Stimulated activated CD4-positive, alpha-beta T cell treated with anti-CD3 and anti-CD28 coated beads, Interleukin-15, amount 100 ng/mL, for 24 hours (primary cell): ENCODE data around the gene CNIH4.
"Not testable (repeated sequence)": the region's sequence is repeated elsewhere in the genome, so short reads cannot be mapped to it uniquely, and the experiment has no call there.

ENCODE experiments used
- DNase-seq: peaks from one replicate; pipeline ENCODE4 v3.0.0-alpha.2; 2020

CNIH4 gene

GRCh38 chr1:224349716-224350115 lies 7.0 kb upstream of the CNIH4 start:
- not testable (repeated sequence) for DNase-seq

DNA sequence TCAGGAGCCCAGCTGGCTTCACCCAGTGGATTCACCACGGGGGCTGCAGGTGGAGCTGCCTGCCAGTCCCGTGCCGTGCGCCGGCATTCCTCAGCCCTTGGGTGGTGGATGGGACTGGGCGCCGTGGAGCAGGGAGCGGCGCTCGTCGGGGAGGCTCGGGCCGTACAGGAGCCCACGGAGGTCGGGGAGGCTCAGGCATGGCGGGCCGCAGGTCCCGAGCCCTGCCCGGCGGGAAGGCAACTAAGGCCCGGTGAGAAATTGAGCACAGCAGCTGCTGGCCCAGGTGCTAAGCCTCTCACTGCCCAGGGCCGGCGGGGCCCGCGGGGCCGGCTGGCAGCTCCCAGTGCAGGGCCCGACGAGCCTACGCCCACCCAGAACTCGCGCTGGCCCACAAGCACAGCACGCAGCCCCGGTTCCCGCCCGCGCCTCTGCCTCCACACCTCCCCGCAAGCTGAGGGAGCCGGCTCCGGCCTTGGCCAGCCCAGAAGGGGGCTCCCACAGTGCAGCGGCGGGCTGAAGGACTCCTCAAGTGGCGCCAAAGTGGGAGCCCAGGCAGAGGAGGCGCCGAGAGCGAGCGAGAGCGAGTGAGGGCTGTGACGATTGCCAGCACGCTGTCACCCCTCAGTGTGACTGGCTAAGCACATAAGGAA lies 4.1 kb upstream of the CNIH4 start:
- DNase-seq: not testable (repeated sequence)

GRCh38 chr1:224353975-224354925 lies 2.4 kb upstream of the CNIH4 start:
- DNase-seq: no peak

GRCh38 chr1:224357626-224358124 lies 996 bp downstream of the CNIH4 start:
- DNase-seq: no peak

- no peak for DNase-seq
These were observed 1.6 kb downstream of the CNIH4 start for GRCh38 chr1:224358237-224358636.

GRCh38 chr1:224359207-224359606 lies 2.5 kb downstream of the CNIH4 start:
- DNase-seq: no peak

- DNase-seq: no peak
These were observed 11.7 kb downstream of the CNIH4 start for GRCh38 chr1:224368409-224368808.

DNA sequence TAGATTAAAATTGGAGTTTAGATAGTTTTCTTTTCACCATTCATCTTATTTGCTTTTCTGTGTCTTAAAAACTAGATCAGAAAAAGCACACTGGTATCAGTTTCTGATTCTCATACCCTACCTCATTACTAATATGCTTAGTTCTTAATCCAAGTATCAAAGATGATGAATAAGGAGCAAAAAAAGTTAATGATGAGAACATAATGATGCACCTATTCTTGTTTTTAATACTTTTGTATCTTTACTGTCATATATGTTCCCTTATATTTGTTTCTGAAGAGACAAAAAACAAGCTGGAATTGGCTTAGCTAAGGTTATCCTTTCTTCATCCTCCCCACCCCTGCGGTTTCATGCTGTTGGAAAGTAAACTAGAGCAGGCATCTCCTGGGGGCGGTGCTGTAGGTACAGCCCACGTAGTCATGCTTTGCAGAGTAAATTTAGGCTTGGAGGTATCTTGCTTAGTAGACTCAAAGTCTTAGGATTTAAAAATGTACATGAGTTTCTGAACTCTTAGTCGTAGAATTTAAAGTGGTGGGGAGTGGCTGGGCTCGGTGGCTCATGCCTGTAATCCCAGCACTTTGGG lies 16.4 kb downstream of the CNIH4 start:
- peak; percentile 32 for DNase-seq

DNA sequence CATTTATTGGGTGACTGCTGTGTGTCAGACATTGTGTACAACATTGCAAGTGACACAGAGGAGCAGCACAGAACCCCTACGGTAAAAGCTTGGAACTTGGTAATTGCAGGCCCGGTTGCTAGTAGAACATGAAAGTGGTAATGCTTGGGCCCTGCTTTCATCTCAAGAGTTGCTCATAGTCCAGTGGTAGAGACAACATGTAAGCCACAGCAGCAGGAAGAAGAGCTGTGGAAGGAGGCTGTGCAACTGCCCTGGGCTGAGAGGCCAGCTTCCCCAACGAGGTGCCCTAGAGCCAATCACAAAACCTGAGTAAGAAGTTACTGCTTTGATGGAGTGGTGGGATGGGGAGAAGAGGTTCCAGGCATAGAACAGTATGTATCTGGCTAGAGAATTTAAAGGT lies 18.4 kb downstream of the CNIH4 start:
- no peak for DNase-seq

DNA sequence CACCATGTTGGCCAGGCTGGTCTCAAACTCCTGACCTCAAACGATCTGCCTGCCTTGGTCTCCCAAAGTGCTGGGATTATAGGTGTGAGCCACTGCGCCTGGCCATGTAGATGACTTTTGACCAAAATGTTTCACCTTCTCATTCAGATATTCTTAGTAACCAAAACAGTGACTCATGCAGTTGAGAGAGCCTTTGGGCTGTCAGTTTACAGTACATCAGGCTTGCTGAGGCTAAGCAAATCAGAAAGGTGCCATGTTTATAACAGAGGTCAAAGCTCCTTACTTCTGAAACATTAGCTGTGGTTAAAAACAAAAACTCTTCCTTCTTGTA lies 21.0 kb downstream of the CNIH4 start:
- peak; percentile 54 for DNase-seq

DNA sequence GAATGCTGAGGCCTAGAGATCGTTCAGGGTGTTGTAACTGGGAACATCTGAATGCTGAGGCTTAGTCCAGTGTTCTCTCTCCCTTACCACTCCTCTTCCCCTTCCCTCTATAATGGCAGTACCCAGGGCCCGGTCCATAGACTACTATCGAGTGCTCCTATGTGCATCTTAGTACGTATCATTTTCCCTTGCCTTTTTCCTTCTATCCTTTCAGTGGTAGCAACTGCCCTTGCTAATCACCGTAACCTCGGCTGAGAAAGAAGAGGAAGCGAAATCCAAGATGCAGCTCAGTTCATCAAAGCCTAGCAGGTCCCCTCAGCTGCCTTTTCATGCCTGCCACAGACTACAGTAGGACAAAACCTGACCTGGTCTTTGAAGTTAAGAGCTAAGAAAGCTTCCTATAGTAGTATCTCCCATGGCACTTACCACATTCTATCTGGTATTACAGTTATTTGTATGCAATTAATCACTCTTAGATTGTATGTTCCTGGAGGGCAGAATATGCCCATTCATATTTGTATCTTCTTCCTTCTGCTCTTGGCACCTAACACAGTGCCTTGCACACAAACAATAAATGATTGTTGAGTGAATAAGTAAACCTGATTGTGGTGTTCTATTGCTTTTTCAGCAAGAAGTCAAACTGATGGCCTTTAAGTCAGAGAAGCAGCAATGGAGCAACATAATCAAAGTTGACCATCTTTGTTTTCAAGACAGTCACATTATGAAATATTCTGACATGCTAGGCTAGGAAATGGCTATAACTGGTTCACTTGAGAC lies 22.4 kb downstream of the CNIH4 start:
- DNase-seq: no peak

DNA sequence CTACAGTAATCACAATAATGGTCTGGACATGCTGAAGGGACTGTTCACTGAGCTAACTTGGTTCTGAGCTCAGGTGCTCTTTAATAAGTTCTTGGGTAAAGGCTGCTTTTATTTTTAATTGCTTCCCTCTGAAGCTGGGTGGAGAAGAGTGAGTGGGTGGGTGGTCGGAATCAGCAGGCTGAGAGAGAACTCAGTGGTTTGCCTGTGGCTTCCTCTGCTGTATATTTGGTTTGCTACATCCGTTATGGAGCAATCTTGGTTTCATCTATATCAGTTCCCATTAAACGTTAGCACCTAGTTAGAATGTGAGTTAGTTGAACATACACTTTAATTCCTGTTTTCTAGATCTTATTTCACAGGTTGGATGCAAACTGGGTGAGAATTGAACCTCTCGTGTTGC lies 23.3 kb downstream of the CNIH4 start:
- peak; percentile 73 for DNase-seq

GRCh38 chr1:224381880-224382548 lies 25.3 kb downstream of the CNIH4 start:
- peak; percentile 47 for DNase-seq

- no peak for DNase-seq
These were observed 26.5 kb downstream of the CNIH4 start for GRCh38 chr1:224383218-224383617.

- DNase-seq: no peak
These were observed 30.7 kb downstream of the CNIH4 start for GRCh38 chr1:224387302-224387912.

DNA sequence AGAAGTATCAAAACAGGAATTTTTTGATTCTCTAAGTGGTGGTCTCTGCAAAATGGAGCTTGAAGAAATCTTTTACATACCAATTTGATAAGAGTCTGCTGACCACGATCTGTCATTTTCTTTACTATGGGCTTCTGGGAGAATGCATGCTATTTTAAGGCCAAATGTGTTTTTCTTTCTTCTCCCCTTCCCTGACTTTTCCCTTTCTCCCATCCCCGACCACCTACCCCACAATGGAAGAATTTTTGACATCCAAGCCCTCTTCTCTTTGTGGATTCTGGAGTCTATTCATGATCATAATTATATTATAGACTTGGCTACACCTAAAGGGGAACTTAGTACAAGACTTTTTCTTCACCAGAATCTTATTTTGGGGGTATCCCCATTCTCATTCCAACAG lies 31.3 kb downstream of the CNIH4 start:
- DNase-seq: no peak

GRCh38 chr1:224390517-224390916 lies 33.8 kb downstream of the CNIH4 start:
- DNase-seq: no peak

DNA sequence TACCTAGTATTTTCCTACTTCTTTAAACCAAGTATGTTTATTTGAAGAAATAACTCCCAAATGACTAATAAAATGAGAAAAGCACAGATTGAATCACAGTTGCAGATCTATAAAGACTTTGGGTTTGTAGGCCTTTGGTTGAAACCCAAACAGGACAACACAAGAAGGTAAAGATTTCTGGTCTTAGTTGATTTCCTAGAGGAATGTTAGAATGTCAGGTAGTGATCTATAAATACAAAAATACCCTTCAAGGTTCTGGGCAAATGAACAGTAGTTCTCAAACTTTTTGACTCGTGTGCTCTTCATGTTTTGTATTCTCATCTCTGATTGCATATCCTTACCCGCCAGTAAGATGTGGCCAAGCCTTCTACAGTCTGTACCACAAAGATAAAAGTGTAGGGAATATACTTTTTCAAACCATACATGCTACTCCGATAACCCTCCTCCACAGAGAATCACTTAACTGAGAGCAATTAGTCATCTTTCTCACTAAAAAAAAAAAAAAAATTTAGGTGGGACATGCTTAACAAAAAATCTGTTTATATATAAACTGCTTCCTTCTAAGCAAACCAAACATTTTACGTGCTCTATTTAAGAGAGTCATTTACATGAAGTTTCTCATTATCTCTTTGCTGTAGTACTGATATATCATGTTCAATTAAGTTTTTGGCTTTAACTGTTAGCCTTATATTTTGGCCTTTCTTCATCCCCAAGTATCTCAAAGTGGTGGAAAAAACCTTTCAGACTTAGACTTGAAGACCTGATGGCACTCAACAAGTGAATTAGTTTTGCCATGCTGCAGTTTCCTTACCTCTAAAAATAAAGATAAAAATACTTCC lies 36.0 kb downstream of the CNIH4 start:
- DNase-seq: no peak

GRCh38 chr1:224393294-224393693 lies 36.6 kb downstream of the CNIH4 start:
- DNase-seq: no peak

GRCh38 chr1:224399887-224400286 lies 43.2 kb downstream of the CNIH4 start:
- DNase-seq: no peak

DNA sequence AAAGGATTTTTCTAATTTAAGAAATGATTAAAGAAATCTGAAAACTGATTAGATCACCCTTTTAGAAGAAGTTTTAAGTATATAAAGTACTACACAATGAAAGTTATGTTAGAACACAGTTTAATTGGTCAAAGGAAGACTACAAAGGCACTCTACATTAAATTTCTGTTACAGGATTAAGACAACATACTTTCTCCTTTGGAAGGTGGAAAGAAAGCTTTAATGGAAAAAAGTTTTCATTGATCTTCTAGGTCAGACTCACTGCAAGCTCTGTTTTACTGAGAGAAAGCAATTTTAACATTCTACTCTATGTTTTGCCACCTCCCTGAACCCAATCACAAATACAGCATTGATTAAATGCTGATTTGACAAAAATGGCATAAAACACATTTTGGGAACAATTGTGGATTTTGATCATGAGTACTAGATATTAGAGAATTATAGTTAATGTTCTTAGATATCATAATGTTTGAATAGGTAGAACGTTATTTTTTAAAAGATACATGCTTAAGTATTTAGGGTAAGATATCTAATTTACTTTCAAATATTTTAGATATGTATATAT lies 45.9 kb downstream of the CNIH4 start:
- no peak for DNase-seq
